Kidney epithelial cell (primary cell): ENCODE data around the gene EPB41. TPM values are rescaled to one million over a fixed set of nuclear protein-coding genes. Genes with fewer than 3 reads are reported as not detected.
"Not testable (repeated sequence)": the region's sequence is repeated elsewhere in the genome, so short reads cannot be mapped to it uniquely, and the experiment has no call there.

ENCODE experiments used
- DNase-seq: peaks from one replicate; pipeline ENCODE4 v3.0.0-alpha.2; 2010; ENCODE audit warnings: low read depth
- H3K27me3 ChIP-seq: 2 replicates; pipeline ENCODE4 v1.6.0; 2011; ENCODE audit warnings: low read length; ENCODE audit not compliant: control insufficient read depth, insufficient read depth
- H3K36me3 ChIP-seq: 2 replicates; pipeline ENCODE4 v1.5.1; 2011; ENCODE audit warnings: low read length; ENCODE audit not compliant: control insufficient read depth, insufficient read depth
- H3K4me3 ChIP-seq: 2 replicates; pipeline ENCODE4 v1.5.1; 2011; ENCODE audit warnings: low read depth, mild to moderate bottlenecking, control low read depth, low read length
- total RNA-seq: library from RNA; depleted of rRNA; stranded (reverse); fragments of >200 nt; gene quantifications from 2 replicates; pipeline ENCODE4 v1.2.3, GENCODE V29; 2015
- TF ChIP-seq, protein P1 (sequence below): IDR thresholded peaks from 2 replicates; pipeline ENCODE4 v1.5.1; 2011; ENCODE audit warnings: mild to moderate bottlenecking, moderate library complexity, low read length, control low read depth, inconsistent platforms; ENCODE audit not compliant: insufficient read depth, poor library complexity, severe bottlenecking

EPB41 gene
- total RNA-seq, 1 donor from 2014 or later = 40.7 TPM

GRCh38 chr1:28950449-28950848 lies 36.1 kb downstream of the EPB41 start:
- no peak for DNase-seq
- H3K36me3 ChIP-seq = no peaks in the 10 kb centered on the region
- TF ChIP-seq, protein P1, sequence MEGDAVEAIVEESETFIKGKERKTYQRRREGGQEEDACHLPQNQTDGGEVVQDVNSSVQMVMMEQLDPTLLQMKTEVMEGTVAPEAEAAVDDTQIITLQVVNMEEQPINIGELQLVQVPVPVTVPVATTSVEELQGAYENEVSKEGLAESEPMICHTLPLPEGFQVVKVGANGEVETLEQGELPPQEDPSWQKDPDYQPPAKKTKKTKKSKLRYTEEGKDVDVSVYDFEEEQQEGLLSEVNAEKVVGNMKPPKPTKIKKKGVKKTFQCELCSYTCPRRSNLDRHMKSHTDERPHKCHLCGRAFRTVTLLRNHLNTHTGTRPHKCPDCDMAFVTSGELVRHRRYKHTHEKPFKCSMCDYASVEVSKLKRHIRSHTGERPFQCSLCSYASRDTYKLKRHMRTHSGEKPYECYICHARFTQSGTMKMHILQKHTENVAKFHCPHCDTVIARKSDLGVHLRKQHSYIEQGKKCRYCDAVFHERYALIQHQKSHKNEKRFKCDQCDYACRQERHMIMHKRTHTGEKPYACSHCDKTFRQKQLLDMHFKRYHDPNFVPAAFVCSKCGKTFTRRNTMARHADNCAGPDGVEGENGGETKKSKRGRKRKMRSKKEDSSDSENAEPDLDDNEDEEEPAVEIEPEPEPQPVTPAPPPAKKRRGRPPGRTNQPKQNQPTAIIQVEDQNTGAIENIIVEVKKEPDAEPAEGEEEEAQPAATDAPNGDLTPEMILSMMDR = no peak
- H3K4me3 ChIP-seq = no peak overlapping the region
- H3K27me3 ChIP-seq = no peaks in the 10 kb centered on the region

GRCh38 chr1:28954126-28954726 lies 39.9 kb downstream of the EPB41 start:
- Histone ChIP-seq H3K36me3 (no peaks in the 10 kb centered on the region), H3K27me3 (no peaks in the 10 kb centered on the region), H3K4me3 (no peak overlapping the region)
- DNase-seq = no peak
- TF ChIP-seq, protein P1 = no peak

DNA sequence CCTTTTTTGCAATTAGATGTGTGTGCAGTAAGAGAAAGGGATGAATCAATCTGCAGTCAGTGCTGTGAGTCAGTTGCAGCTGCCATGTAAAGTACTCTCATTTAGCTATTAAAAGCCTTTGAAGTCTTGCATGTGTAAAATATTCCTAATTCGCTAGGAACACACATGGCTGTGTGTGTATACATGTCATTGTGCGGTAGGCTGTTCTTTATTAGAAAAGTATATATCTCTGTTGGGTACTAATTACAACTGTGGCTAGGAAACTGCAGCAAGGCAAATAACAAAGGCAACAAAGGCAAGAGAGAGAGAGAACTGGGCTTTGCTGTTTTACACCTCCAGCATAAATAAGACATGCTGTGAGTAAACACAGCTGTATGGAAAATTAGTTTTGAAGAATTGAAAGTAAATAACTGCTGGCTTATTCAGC lies 41.7 kb downstream of the EPB41 start:
- Histone ChIP-seq H3K36me3 (no peaks in the 10 kb centered on the region), H3K27me3 (no peaks in the 10 kb centered on the region), H3K4me3 (no peak overlapping the region)
- TF ChIP-seq, protein P1 = no peak
- DNase-seq = no peak

DNA sequence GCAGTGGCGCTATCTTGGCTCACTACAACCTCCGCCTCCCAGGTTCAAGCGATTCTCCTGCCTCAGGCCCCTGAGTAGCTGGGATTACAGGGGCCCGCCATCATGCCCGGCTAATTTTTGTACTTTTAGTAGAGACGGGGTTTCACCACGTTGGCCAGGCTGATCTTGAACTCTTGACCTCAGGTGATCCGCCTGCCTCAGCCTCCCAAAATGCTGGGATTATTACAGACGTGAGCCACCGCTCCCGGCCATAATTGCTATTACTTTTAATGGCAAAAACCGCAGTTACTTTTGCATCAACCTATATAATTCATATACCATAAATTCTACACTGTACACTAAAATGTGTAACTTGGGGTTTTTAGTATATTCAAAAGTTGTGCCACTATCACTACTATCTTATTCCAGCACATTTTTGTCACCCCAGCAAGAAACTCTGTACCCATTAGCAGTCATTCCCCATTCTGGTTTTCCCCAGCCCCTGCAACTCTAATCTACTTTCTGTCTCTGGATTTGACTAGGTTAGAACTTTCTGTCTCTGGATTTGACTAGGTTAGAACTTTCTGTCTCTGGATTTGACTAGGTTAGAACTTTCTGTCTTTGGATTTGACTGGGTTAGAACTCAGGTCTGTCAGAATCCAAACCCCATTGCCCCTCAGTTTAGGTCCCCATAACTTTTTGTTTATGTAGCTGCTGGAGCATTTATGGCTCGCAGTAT lies 47.9 kb downstream of the EPB41 start:
- H3K4me3 ChIP-seq, H3K36me3 ChIP-seq, DNase-seq, H3K27me3 ChIP-seq: not testable (repeated sequence)

- TF ChIP-seq, protein P1 = no peak
- Histone ChIP-seq H3K27me3 (no peaks in the 10 kb centered on the region), H3K36me3 (no peaks in the 10 kb centered on the region), H3K4me3 (no peak overlapping the region)
- DNase-seq = no peak
These were observed 51.0 kb downstream of the EPB41 start for GRCh38 chr1:28965271-28965870.

- no peak for DNase-seq
- Histone ChIP-seq H3K27me3 (no peaks in the 10 kb centered on the region), H3K36me3 (no peaks in the 10 kb centered on the region), H3K4me3 (no peak overlapping the region)
- TF ChIP-seq, protein P1 = no peak
These were observed 52.2 kb downstream of the EPB41 start for GRCh38 chr1:28966617-28967016.
